Ureter (tissue), 1 donor: Measurements from ENCODE around the gene PIGT. TPM values are rescaled to one million over a fixed set of nuclear protein-coding genes. Genes with fewer than 3 reads are reported as not detected.

Experiments
- DNase-seq: peaks from one replicate; pipeline ENCODE4 v3.0.0-alpha.2; 2020; ENCODE audit warnings: low spot score
- total RNA-seq: library from RNA; stranded (reverse); gene quantifications from one replicate; pipeline ENCODE4 v1.2.4, GENCODE V29; 2023
- donor health status: DM: yes; HTN: yes; CAD: no.

The PIGT gene
- total RNA-seq = 94.3 TPM

DNA sequence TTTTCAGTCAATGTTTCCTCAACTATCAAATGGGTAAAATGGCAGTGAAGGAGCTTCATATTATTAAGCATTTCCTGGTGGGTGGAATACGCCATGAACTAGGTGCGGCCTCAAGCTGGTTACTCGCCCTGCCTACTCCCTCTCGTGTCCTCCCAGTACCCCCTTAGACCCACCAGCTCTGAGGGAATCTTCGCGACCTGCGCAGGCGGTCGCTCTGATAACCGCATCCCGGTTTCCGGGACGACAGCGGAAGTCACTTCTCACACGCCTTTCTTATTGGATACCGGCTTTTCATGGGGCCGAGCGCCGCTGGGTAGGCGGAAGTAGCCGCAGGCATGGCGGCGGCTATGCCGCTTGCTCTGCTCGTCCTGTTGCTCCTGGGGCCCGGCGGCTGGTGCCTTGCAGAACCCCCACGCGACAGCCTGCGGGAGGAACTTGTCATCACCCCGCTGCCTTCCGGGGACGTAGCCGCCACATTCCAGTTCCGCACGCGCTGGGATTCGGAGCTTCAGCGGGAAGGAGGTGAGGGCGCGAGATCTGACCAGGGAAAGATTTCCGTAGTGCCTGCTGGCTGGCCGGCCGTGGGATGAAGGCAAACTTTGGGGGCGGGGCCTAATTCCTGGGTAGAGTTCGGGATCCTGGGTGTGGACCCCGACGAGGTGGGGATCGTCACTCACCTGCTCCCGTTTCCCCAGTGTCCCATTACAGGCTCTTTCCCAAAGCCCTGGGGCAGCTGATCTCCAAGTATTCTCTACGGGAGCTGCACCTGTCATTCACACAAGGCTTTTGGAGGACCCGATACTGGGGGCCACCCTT is at the start of gene PIGT:
PIGT (plus strand) TSS at position 320 of the 816 bp plus-strand sequence; CDS start at position 336, 16 bp downstream.
- DNase-seq = peak; percentile 89

DNA sequence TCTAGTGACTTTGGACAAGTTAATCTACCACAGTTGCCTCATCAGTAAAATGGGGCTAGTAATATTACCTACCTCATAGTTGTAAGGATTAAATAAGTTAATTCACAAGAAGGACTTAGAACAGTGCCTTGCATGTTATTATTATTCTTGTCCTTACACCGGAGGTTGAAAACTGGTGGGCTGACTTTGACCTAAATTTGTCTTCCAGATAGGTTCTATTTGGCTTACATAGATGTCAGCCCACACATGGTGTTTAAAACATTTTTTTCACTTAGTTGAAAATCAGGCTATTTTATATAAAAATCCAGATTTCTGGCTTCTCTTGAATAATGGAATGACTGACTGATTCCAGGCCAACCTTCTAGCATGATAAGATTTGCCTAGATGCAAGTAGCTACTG is 49.7 kb upstream of the PIGT start:
- no peak for DNase-seq

DNA sequence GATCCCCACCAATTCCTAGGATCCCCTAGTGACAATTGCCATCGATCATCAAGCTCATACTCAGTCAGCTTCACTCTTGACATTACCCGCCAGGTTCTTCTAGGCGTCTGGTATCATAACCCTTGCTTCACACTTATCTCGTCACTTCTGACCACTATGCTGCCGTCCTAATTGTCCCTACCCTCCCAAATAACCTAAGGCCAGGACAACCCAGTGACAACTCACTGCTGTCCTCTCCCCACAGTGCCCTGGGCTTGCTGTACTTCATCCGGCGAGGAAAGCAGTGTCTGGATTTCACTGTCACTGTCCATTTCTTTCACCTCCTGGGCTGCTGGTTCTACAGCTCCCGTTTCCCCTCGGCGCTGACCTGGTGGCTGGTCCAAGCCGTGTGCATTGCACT is 49.3 kb upstream of the PIGT start:
- DNase-seq = peak; percentile 12

GRCh38 chr20:45367126-45367525 is 48.8 kb upstream of the PIGT start:
- peak; percentile 14 for DNase-seq

GRCh38 chr20:45368221-45368980 is 47.5 kb upstream of the PIGT start:
- DNase-seq = peak; percentile 39

DNA sequence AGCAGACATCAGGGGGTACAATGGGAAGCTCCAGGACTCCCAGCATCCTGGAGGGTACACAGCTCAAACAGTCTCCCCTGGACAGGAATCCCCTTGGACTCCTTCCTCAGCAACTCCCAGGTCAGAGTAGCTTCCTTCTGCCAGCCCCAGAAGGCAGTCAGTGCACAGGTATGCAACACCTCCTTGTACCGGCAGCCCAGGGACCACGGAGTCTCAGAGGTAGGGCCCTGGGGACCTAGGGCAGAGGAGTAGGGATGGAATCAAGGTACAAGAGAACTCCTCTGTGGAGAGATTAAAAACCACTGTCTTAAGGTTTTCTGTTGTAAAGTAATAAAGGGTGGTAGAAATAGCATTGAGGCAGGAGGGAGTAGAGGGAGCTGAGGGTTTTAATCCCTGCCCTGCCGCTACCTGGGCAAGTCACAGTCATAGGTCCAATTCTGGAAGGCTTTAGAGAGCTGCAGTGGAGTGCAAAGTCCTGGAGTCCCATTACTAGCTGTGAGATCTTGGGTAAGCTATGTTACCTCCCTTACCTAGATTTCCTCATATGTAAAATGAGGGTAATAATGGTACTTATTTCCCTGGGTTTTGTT is 45.3 kb upstream of the PIGT start:
- peak; percentile 22 for DNase-seq

GRCh38 chr20:45372241-45372640 is 43.7 kb upstream of the PIGT start:
- DNase-seq = peak; percentile 38

DNA sequence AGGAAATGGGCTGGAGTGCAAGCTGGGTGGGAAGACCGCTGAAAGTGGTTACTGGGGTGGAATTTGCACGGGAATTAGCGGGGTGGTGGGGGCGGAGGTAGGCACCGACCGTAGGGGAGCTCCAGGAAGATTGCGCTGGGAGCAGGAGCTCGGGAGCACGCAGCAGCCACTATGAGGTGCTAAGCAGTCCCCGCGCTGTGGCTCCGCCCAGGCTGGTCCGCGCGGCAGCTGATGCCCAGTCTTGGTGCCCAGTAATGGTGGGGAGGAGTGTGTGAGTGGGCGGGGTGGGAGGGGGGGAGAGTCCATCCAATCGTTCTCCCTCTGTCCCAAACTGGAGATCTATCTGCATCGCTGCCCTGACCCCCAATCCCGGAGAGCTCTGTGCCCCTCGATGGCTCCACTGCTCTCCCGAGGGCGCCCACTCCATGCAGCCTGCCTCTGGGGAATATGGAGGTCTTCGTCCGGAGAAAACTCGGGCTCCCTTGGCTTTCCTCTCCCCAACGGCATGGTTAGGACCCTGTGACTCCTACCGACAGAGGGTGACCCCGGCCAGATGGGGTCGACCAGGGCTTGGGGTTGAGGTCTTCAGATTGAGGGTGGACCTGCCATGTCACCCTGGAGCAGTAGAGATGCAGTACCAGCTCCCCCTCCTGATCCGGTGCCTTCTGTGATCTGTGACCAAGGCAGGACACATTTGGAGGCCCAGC is 43.1 kb upstream of the PIGT start:
- peak; percentile 66 for DNase-seq

DNA sequence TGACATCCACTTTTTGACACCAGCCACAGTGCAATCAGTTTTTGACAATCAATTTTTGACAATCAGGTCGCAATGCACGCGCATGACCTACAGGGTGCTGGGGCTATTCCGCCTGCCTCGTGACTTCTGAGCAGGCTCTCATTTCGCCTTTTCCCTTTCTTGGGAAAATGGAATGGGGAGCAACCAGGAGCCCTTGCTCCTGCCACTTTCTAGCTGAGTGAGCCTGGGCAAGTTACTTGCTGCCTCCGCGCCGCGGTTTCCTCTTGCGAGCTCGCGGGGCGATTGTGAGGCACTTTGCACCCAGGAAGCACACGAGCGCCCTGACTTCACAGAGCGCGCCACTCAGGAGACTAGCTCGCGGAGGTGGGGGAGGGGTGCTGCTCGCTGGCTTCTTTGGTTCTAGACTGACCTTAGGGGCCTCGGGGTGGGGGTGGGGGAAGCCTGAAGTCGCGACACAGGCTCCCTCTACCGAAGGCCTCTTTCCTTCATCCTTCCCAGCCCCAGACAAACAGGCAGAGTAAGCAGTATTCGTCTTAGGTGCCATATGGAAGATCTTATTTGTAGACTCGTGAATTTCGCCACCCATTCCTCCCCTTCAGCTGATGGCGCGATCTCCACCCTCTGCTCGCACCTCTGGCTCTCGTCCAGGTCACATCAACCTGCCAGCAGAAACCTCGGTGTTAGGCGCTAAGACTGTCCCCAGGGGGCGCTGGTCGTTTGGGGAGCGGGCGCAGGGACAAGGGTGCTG is 42.4 kb upstream of the PIGT start:
- DNase-seq = peak; percentile 93

DNA sequence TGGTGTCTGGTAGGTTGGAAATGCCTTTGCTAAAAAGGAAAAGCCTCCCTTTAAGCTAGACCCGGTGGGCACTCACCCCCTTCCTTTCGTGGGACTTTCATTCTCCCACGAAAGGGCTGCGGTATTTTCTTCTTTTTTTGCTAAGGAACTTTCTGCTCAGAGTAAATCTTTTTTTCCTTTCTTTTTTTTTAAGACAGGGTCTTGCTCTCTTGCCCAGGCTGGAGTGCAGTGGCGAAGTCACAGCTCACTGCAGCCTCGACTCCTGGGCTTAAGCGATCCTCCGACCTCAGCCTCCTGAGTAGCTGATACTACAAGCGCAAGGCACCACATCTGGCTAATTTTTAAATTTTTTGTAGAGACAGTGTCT is 41.9 kb upstream of the PIGT start:
- peak; percentile 39 for DNase-seq

DNA sequence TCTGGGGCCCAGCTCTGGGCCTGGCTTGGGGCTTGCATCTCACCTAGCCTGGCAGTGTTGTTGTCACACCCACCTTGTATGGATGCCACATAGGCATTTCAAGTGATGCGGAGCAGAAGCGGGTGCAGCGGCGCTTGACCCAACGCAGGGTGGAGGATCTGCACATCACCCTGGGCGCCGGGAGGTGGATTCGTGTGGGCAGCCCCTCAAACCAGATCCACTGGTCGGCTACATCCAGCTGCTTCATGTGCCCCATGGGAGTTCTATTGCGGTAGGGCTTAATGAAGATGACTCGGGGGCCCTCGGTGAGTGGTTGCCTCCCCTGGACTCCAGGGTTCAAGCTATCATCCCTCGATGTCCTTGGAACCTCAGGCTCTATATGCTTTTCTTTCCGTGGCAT is 41.0 kb upstream of the PIGT start:
- DNase-seq = peak; percentile 41

- no peak for DNase-seq
Observed at GRCh38 chr20:45377269-45377668, 38.7 kb upstream of the PIGT start.

GRCh38 chr20:45378191-45378590 is 37.8 kb upstream of the PIGT start, which contains the start of gene TP53TG5:
Gene TP53TG5, minus strand, starts transcription at chr20:45378325. Its CDS starts 89 bp downstream, at chr20:45378236.
- no peak for DNase-seq

DNA sequence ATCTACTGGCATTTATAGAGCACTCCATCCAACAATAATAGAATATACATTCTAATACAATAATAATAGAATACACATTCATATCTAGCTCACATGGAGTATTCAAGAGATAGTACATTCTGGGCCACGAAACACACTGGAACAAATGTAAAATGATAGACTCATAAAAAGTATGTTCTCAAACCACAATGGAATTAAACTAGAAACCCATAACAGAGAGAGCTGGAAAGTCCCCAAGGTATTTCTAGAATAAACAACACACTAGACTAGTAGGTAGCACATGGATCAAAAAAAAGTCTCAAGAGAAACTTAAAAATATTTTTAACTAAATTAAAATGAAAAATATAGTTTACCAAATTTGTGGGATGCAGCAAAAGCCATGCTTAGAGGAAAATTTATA is 28.7 kb upstream of the PIGT start:
- DNase-seq = no peak

DNA sequence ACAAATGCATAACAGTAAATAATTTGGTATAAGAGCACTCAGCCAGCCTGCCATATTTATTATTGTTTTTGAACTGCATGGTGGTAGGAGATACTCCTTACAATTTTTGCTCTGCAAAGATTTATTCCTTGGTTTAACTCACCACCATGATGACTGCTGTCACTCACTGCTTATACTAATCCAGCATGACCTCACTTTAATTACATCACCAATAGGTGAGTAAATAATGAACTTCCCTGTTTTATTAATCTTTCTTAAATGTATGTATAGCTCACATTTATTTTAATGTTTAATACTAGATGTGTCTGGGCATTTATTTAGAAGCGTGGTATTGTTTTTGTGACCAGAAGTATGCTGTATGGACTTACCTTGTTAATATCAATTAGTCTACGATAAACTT is 25.0 kb upstream of the PIGT start:
- DNase-seq = no peak

DNA sequence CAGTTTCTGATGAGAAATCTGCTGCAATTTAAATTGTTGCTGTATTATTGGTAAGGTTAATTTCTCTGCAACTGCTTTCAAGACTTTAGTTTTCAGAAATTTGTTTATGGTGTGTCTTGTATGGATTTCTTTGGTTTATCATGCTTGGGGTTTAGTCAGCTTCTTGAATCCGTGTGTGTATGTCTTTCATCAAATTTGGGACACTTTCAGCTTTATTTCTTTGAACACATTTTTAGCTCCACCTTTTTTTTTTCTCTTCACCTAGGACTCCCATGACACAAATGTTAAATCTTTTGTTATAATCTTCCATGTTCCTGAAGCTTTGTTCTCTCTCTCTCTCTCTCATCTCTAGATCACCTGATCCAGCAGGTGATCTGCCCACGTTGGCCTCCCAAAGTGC is 24.4 kb upstream of the PIGT start:
- no peak for DNase-seq

DNA sequence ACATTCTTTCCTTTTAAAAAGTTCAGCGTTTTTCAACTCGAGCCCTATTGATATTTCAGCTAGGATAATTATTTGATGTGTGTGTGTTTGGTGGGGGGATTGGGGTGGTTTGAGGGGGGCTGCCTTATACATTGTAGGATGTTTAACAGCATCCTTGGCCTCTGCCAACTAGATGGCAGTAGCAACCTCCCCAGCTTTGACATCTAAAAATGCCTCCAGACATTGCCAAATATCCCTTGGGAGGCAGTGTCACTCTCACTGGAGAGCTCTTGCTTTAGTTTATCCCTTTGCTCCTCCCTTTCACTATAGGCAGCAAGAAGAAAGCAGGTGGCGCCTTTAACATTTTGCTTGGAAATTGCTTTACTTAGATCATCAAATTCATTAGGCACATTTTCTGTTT is 23.2 kb upstream of the PIGT start:
- DNase-seq = no peak

DNA sequence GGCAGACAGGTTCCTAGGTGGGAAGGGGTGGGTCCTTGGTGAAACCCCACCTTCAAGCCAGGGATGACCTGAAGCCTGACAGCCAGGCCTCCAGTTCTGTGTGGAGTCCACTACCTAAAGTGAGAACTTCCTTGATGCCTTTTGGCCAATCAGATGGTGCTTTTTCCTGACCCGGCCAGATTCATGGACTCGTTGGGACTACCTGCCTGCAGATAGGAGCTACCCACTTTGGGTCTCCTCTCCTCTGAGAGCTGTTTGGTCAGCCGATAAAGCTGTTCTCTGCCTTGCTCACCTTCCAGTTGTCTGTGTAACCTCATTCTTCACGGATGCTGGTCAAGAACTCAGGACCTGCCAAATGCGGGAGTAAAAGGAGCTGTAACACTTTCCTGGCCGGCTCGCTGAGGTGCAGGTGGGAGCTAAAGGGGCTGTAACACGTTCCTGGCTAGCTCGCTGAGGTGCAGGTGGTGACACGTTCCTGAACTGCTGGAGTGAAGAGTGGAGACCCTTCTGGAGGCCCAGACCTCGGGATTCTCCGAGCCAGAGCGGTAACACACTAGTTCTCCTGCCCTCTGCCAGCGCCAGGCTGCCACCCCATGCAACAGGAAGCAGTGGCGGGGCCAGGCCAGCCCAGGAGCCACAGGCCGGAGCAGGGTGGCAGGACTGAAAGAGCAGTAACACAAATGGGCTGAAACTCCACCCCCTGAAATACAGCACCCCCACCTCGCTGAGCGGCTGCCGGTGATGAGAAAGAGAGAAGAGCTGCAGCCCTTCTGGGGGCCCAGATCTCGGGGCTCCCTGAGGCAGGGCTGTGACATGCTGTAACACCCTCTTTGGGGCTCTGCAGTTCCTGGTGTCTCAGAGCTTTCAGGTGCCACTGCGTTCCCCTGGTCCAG is 21.5 kb upstream of the PIGT start:
- no peak for DNase-seq

DNA sequence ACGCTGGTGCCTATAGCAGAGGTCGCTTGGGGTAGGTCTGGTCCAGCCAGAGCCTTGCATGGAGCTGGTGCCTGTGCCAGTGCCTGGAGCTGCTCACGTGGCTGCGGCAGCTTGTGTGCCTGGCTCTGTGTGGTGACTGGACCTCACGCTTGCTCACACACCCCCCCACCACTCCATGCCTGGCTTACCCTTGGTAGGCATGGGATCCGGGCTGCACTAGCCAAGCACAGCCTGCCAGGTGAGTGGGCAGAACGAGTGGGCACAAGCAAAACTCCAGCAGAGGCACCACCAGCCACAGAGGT is 20.9 kb upstream of the PIGT start:
- no peak for DNase-seq

- no peak for DNase-seq
Observed at GRCh38 chr20:45399018-45399417, 16.9 kb upstream of the PIGT start.
